HG03159 (cell line): Measurements from ENCODE around the gene TMPRSS9.
"Not testable (repeated sequence)": the region's sequence is repeated elsewhere in the genome, so short reads cannot be mapped to it uniquely, and the experiment has no call there.

Experiments
- ATAC-seq: cut with Tn5 transposase; IDR thresholded peaks from one replicate; pipeline ENCODE4 v1.9.1; 2021; ENCODE audit warnings: mild to moderate bottlenecking, moderate library complexity; ENCODE audit not compliant: unreplicated experiment

Gene TMPRSS9

GRCh38 chr19:2389594-2389993, 29.5 kb downstream of the TMPRSS9 start:
- ATAC-seq = no peak

- no peak for ATAC-seq
These were observed 31.2 kb downstream of the TMPRSS9 start for GRCh38 chr19:2391118-2391725.

GRCh38 chr19:2392366-2392765, 32.3 kb downstream of the TMPRSS9 start:
- ATAC-seq = no peak

- ATAC-seq = not testable (repeated sequence)
These were observed 32.8 kb downstream of the TMPRSS9 start for GRCh38 chr19:2392899-2393298.

GRCh38 chr19:2394054-2394441, 34.0 kb downstream of the TMPRSS9 start:
- no peak for ATAC-seq

- no peak for ATAC-seq
These were observed 34.6 kb downstream of the TMPRSS9 start for GRCh38 chr19:2394442-2395292.

GRCh38 chr19:2395293-2395829, 35.3 kb downstream of the TMPRSS9 start:
- not testable (repeated sequence) for ATAC-seq

GRCh38 chr19:2397173-2397572, 37.1 kb downstream of the TMPRSS9 start:
- ATAC-seq = not testable (repeated sequence)

GRCh38 chr19:2398735-2399305, 38.8 kb downstream of the TMPRSS9 start:
- no peak for ATAC-seq

GRCh38 chr19:2399582-2399981, 39.5 kb downstream of the TMPRSS9 start:
- ATAC-seq = no peak

GRCh38 chr19:2408247-2408646, 48.2 kb downstream of the TMPRSS9 start:
- no peak for ATAC-seq

GRCh38 chr19:2409352-2409912, 49.4 kb downstream of the TMPRSS9 start:
- no peak for ATAC-seq

GRCh38 chr19:2410023-2410422, 50.0 kb downstream of the TMPRSS9 start:
- no peak for ATAC-seq

- ATAC-seq = no peak
These were observed 51.6 kb downstream of the TMPRSS9 start for GRCh38 chr19:2411709-2412108.

- ATAC-seq = no peak
These were observed 52.4 kb downstream of the TMPRSS9 start for GRCh38 chr19:2412449-2412848.

- ATAC-seq = no peak
These were observed 53.1 kb downstream of the TMPRSS9 start for GRCh38 chr19:2413159-2413558.

- ATAC-seq = no peak
These were observed 53.6 kb downstream of the TMPRSS9 start for GRCh38 chr19:2413629-2414028.

GRCh38 chr19:2415281-2415972, 55.4 kb downstream of the TMPRSS9 start:
- no peak for ATAC-seq

- ATAC-seq = no peak
These were observed 55.9 kb downstream of the TMPRSS9 start for GRCh38 chr19:2415973-2416319.

- no peak for ATAC-seq
These were observed 56.4 kb downstream of the TMPRSS9 start for GRCh38 chr19:2416321-2417097.
